Epithelial cell of proximal tubule (primary cell): ENCODE data around the gene GABRB2. TPM values are rescaled to one million over a fixed set of nuclear protein-coding genes. Genes with fewer than 3 reads are reported as not detected.

Experiments
- DNase-seq: peaks from one replicate; pipeline ENCODE4 v3.0.0-alpha.2; 2011; ENCODE audit warnings: low read depth
- H3K4me3 ChIP-seq: 2 replicates; pipeline ENCODE4 v1.5.1; 2011; ENCODE audit warnings: low read depth, mild to moderate bottlenecking, low read length
- CTCF ChIP-seq: conservative IDR thresholded peaks from 2 replicates; pipeline ENCODE4 v1.5.1; 2012; ENCODE audit warnings: low read depth, mild to moderate bottlenecking, low read length
- total RNA-seq: library from RNA; depleted of rRNA; stranded (reverse); fragments of >200 nt; gene quantifications from 2 replicates; pipeline ENCODE4 v1.2.3, GENCODE V29; 2015

Gene GABRB2
- total RNA-seq, 1 donor from 2014 or later = not detected

DNA sequence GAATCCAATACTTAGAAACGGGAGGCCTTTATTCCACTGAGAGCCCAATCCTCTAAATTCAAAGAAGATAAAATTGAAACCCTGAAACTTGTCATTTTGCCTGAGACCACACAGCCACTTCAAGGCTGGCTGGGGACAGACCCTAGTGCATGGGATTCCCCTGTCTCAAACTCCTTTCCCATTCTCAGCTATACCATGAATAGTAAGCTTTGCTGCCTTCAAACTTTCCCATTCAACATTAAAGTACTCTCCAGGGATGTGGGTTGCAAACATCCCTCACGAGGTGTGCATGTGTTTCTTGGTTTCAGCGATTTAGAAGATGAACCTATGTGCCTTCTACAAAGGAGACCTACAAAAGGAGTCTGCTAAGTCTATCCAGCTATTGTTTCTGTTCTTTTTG lies 64.6 kb downstream of the GABRB2 start:
- TF ChIP-seq CTCF = no peak
- no peak for DNase-seq
- H3K4me3 ChIP-seq = no peak overlapping the region

DNA sequence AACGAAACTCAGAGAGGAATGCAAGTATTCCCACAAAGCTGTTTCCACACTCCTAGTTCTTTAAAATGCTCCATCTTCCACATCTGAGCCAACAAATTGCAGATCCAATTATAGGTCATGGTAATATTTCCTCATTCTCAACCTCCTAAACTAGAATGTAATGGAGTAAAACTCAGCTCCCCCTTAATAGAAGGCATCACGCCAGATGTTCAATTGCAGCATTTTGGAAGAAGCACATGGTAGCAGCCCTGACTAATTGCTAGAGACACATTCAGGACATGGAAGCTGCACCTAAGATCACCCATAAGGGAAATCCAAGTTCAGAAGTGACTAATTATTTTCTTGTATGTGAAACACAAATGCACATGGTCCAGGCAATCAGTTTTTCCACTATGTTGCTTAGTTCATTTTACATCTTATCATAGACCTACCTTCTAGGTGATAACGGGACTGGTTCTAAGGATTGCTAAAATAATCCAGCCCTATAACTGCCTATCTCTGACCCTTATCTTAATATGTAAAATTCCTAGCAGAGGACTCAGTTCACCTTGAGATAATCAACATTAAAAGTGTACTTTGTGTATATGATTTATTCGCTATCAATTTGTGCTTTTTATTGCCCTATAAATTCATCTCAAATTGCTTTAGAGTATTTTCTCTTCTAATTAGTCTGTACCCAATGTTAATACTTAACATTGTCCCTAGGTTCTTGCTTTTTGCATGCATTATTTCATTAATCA lies 75.1 kb downstream of the GABRB2 start:
- no peak for TF ChIP-seq CTCF
- H3K4me3 ChIP-seq = no peak overlapping the region
- no peak for DNase-seq

DNA sequence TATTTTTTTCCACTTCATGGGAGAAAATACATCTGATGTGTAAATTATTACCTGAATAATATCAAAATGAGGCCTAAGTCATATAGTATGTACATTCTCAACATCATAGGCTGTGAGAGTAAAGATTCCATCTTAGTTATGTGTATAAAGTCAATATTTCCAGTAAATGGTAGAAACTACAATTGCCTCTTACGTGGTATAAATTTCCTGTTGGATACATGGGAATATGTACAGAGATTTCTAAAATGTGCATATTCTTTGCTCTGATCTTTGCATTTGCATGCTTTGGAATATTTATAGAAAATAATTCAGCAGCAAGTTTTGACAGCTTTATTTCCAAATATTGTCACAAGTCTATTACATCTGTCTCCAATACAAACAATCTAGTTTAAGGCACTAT lies 78.8 kb downstream of the GABRB2 start:
- DNase-seq = no peak
- no peak overlapping the region for H3K4me3 ChIP-seq
- no peak for TF ChIP-seq CTCF

DNA sequence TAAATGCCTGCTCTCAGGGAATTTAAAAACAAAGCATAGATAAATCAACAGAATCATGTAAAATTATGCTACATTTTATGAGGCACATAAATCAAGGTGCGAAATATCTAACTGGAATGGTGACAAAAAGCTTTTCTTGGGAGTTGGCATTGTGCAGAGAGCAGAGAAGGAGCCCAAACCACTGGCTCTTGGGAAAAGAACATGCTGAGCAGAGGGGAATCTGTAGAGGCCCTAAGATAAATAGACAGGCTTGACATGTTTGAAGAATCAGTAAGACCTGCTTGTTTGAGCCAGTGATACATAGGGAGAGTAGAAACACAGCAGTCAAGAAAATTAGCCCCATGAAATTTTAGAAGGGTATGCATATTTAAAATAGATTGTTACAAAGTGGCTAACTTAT lies 85.8 kb downstream of the GABRB2 start:
- TF ChIP-seq CTCF = no peak
- DNase-seq = no peak
- H3K4me3 ChIP-seq = no peak overlapping the region

DNA sequence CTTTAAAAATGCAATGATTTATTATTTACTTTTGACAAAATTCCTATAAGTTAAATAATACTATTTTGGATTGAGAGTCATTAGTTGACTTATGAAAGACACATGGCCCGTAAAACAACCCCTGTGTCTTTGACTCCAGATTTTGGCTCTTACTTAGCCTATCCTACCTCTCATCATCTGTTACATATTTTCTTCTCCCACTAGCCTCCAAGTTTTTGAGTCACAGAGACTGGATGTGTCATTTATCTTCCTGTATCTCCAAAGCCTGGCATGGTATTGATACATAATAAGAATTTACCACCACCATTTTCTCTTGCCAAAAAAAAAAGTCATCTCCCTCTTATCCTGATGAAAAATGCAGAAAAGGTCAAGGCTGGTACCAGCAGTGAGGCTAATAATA lies 99.9 kb downstream of the GABRB2 start:
- TF ChIP-seq CTCF = no peak
- no peak for DNase-seq

DNA sequence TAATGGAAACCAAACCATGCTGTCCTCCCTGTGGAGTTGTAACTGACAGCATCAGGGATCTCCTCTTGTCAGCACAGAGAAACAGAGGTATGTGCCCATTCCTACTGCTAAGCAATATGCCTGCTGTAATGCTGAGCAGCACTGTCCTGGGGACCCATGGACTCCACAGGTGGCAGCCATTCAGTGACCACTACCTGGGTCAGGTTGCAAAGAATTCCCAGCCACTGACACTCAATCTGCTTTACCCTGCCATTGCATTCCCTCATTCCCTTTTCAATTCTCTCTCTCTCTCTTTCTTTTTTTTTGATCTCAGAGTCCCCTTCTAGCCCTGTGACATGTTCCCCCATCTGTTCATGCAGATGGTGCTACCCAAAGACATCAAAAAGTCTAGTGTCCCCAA lies 104.1 kb downstream of the GABRB2 start:
- no peak for TF ChIP-seq CTCF
- no peak overlapping the region for H3K4me3 ChIP-seq
- no peak for DNase-seq

More for the DNA sequence above, 99.9 kb downstream of the GABRB2 start:
- no peak overlapping the region for H3K4me3 ChIP-seq

- H3K4me3 ChIP-seq = no peak overlapping the region
- DNase-seq = no peak
- TF ChIP-seq CTCF = no peak
Observed at GRCh38 chr5:161432798-161433197, 113.7 kb downstream of the GABRB2 start.
